HG02885 (cell line): ENCODE results near the gene PCDHGB3.
"Not testable (repeated sequence)": the region's sequence is repeated elsewhere in the genome, so short reads cannot be mapped to it uniquely, and the experiment has no call there.

Source experiments
- ATAC-seq: cut with Tn5 transposase; IDR thresholded peaks from one replicate; pipeline ENCODE4 v1.9.1; 2021; ENCODE audit warnings: mild to moderate bottlenecking; ENCODE audit not compliant: unreplicated experiment, poor library complexity

The PCDHGB3 gene

GRCh38 chr5:141389153-141390042, 19.4 kb downstream of the PCDHGB3 start:
- no peak for ATAC-seq

- no peak for ATAC-seq
These were observed 22.6 kb downstream of the PCDHGB3 start, which contains the start of gene PCDHGA8 for GRCh38 chr5:141392429-141393198. TSS of gene PCDHGA8 (plus strand) at chr5:141392633. CDS start at chr5:141392814, 181 bp downstream.

GRCh38 chr5:141393267-141393666, 23.2 kb downstream of the PCDHGB3 start:
- no peak for ATAC-seq

GRCh38 chr5:141394401-141395187, 24.6 kb downstream of the PCDHGB3 start:
- not testable (repeated sequence) for ATAC-seq

- ATAC-seq = peak; percentile 100
These were observed 27.9 kb downstream of the PCDHGB3 start, which contains the start of gene PCDHGB5 for GRCh38 chr5:141397756-141398551. TSS of gene PCDHGB5 (plus strand) at chr5:141397947. CDS start at chr5:141398128, 181 bp downstream.

- no peak for ATAC-seq
These were observed 28.6 kb downstream of the PCDHGB3 start for GRCh38 chr5:141398608-141399007.

GRCh38 chr5:141399555-141400258, 29.7 kb downstream of the PCDHGB3 start:
- ATAC-seq = no peak

- no peak for ATAC-seq
These were observed 32.7 kb downstream of the PCDHGB3 start, which contains the start of gene PCDHGA9 for GRCh38 chr5:141402553-141403243. TSS of gene PCDHGA9 (plus strand) at chr5:141402778. CDS start at chr5:141402953, 175 bp downstream.

- no peak for ATAC-seq
These were observed 33.3 kb downstream of the PCDHGB3 start for GRCh38 chr5:141403387-141403786.

GRCh38 chr5:141407790-141408505, 37.9 kb downstream of the PCDHGB3 start, which contains the start of gene PCDHGB6:
TSS of gene PCDHGB6 (plus strand) at chr5:141408021. CDS start at chr5:141408203, 182 bp downstream.
- peak; percentile 77 for ATAC-seq

- ATAC-seq = no peak
These were observed 39.7 kb downstream of the PCDHGB3 start for GRCh38 chr5:141409598-141410306.

GRCh38 chr5:141411575-141411974, 41.5 kb downstream of the PCDHGB3 start:
- ATAC-seq = no peak

- ATAC-seq = peak; percentile 65
These were observed 43.0 kb downstream of the PCDHGB3 start, which contains the start of gene PCDHGA10 for GRCh38 chr5:141412854-141413539. TSS of gene PCDHGA10 (plus strand) at chr5:141412987. CDS start at chr5:141413176, 189 bp downstream.

GRCh38 chr5:141413540-141414069, 43.6 kb downstream of the PCDHGB3 start:
- no peak for ATAC-seq

GRCh38 chr5:141414548-141415274, 44.7 kb downstream of the PCDHGB3 start:
- not testable (repeated sequence) for ATAC-seq
